Sigmoid colon (tissue), 7 donors: ENCODE results near the gene IRF4. TPM values are rescaled to one million over a fixed set of nuclear protein-coding genes. Genes with fewer than 3 reads are reported as not detected.

Experiments used
- DNase-seq: peaks from one replicate; pipeline ENCODE4 v3.0.0-alpha.2; 2019
- H3K27ac ChIP-seq, 4 donors: fragments of 200-600 bp; sonication (generic); one replicate each; pipeline ENCODE4 v1.5.1; 2016 to 2019; ENCODE audit warnings: mild to moderate bottlenecking in 1 of 4
- H3K27me3 ChIP-seq, 3 donors: fragments of 200-600 bp; sonication (generic); one replicate each; pipeline ENCODE4 v1.5.1; 2019; ENCODE audit warnings: mild to moderate bottlenecking in 1 of 3
- H3K36me3 ChIP-seq, 4 donors: fragments of 200-600 bp; sonication (generic); one replicate each; pipeline ENCODE4 v1.5.1; 2016 to 2019
- H3K4me1 ChIP-seq, 4 donors: fragments of 200-600 bp; sonication (generic); one replicate each; pipeline ENCODE4 v1.5.1; 2017 to 2019
- H3K4me3 ChIP-seq, 4 donors: fragments of 200-600 bp; sonication (generic); one replicate each; pipeline ENCODE4 v1.5.1; 2017 to 2019; ENCODE audit warnings: mild to moderate bottlenecking in 2 of 4, moderate library complexity in 1 of 4
- H3K9me3 ChIP-seq, 4 donors: fragments of 200-600 bp in 3 of 4; sonication (generic) in 3 of 4; one replicate each; pipeline versions ENCODE4 v1.5.1 to v1.6.1; 2013 to 2019
- CTCF ChIP-seq, 4 experiments: fragments of 450-650 bp in 3 of 4; fragments of 200-600 bp in 1 of 4; IDR thresholded peaks; one replicate each; pipeline ENCODE4 v1.5.1; 2016 to 2019; ENCODE audit warnings: antibody characterized with exemption in 4 of 4, mild to moderate bottlenecking in 3 of 4, moderate library complexity in 2 of 4
- EP300 ChIP-seq, 4 donors: sonication (generic); formaldehyde crosslinking; IDR thresholded peaks; one replicate each; pipeline ENCODE4 v1.6.1; 2017; ENCODE audit warnings: antibody characterized with exemption in 4 of 4
- POLR2A ChIP-seq, 2 donors: fragments of 450-650 bp; IDR thresholded peaks; one replicate each; pipeline ENCODE4 v1.6.1; 2016; ENCODE audit warnings: antibody characterized with exemption in 2 of 2, mild to moderate bottlenecking in 2 of 2, moderate library complexity in 2 of 2
- POLR2AphosphoS5 ChIP-seq, 4 donors: sonication (generic); formaldehyde crosslinking; IDR thresholded peaks; one replicate each; pipeline ENCODE4 v1.6.1; 2017; ENCODE audit warnings: antibody characterized with exemption in 4 of 4
- WGBS, 2 donors: extraction: QIAGEN DNeasy Blood & Tissue Kit; methylation state at CpG; one replicate each; pipeline ENCODE4 v1.1.7; 2013; 5-methylcytosine and 5-hydroxymethylcytosine counted together
- intact Hi-C: fragments of 100-400 bp; cut with DNase I; formaldehyde crosslinking; loops from one replicate; pipeline ENCODE4 v1.15.1; 2023
- polyA plus RNA-seq, 3 donors: library from polyadenylated mRNA; stranded (reverse); fragments of 200-250 nt; gene quantifications; one replicate each; pipeline ENCODE4 v1.2.3, GENCODE V29; 2013
- total RNA-seq, 4 donors: library from RNA; depleted of rRNA; stranded (reverse); fragments of >200 nt; gene quantifications; one replicate each; pipeline ENCODE4 v1.1.0, GENCODE V29; 2016
- donor health status: healthy with polysubstance abuse.
- donor health status: Bipolar disorder and iron deficiency.
- donor health status: healthy.

Gene IRF4
- total and polyA plus RNA-seq, 7 donors: 0.28 to 9.3 (median 0.46) TPM

GRCh38 chr6:415087-415486 lies 23.5 kb downstream of the IRF4 start:
- intact Hi-C loops: no loop called here
- Histone ChIP-seq H3K27me3 (peaks cover 0 to 16% (median 4%) of the 10 kb centered on the region in 3 donors), H3K4me1 (no peaks in the 10 kb centered on the region), H3K27ac (no peak overlapping the region), H3K9me3 (peaks cover 0 to 9% (median 4%) of the 10 kb centered on the region in 4 donors), H3K36me3 (no peaks in the 10 kb centered on the region), H3K4me3 (no peak overlapping the region)
- TF ChIP-seq CTCF (IDR thresholded peaks at IDR 0.05): no peak
- TF ChIP-seq POLR2AphosphoS5 (IDR thresholded peaks at IDR 0.05): no peak
- no peak for TF ChIP-seq EP300 (IDR thresholded peaks at IDR 0.05)
- TF ChIP-seq POLR2A (IDR thresholded peaks at IDR 0.05): no peak
- 98 to 99% methylated on average over 3 of the region's 3 CpGs for WGBS, 2 donors
- DNase-seq: no peak

GRCh38 chr6:421211-421610 lies 29.7 kb downstream of the IRF4 start:
- peaks cover 0 to 7% (median 0%) of the 10 kb centered on the region in 4 donors for H3K9me3 ChIP-seq
- WGBS, 2 donors: 86 to 97% methylated on average over 7 of the region's 7 CpGs
- peaks cover 0 to 6% (median 0%) of the 10 kb centered on the region in 4 donors for H3K4me1 ChIP-seq
- DNase-seq: no peak
- no peak overlapping the region for H3K4me3 ChIP-seq
- H3K36me3 ChIP-seq: no peaks in the 10 kb centered on the region
- H3K27ac ChIP-seq: no peak overlapping the region
- intact Hi-C loops: no loop called here
- TF ChIP-seq POLR2A (IDR thresholded peaks at IDR 0.05): no peak
- TF ChIP-seq CTCF (IDR thresholded peaks at IDR 0.05): no peak
- TF ChIP-seq EP300 (IDR thresholded peaks at IDR 0.05): no peak
- no peak for TF ChIP-seq POLR2AphosphoS5 (IDR thresholded peaks at IDR 0.05)
- no peaks in the 10 kb centered on the region for H3K27me3 ChIP-seq

- H3K27me3 ChIP-seq: no peaks in the 10 kb centered on the region
- intact Hi-C loops: no loop called here
- peaks cover 0 to 6% (median 0%) of the 10 kb centered on the region in 4 donors for H3K4me1 ChIP-seq
- H3K36me3 ChIP-seq: no peaks in the 10 kb centered on the region
- no peak for DNase-seq
- H3K9me3 ChIP-seq: peaks cover 0 to 7% (median 0%) of the 10 kb centered on the region in 4 donors
- WGBS, 2 donors: 43 to 52% methylated on average over 6 of the region's 6 CpGs
- H3K4me3 ChIP-seq: no peak overlapping the region
- H3K27ac ChIP-seq: no peak overlapping the region
- TF ChIP-seq POLR2AphosphoS5 (IDR thresholded peaks at IDR 0.05) (peak in 2 of 4 donors; percentile 8 to 11), CTCF (IDR thresholded peaks at IDR 0.05) (no peak), POLR2A (IDR thresholded peaks at IDR 0.05) (no peak)
Measured at GRCh38 chr6:422433-423054, 31.0 kb downstream of the IRF4 start.

- 92 to 94% methylated on average over 11 of the region's 11 CpGs for WGBS, 2 donors
- no peak for DNase-seq
- Histone ChIP-seq H3K9me3 (peaks cover 0 to 7% (median 0%) of the 10 kb centered on the region in 4 donors), H3K4me1 (peaks cover 0 to 6% (median 0%) of the 10 kb centered on the region in 4 donors), H3K27me3 (no peaks in the 10 kb centered on the region), H3K4me3 (no peak overlapping the region), H3K36me3 (no peaks in the 10 kb centered on the region), H3K27ac (no peak overlapping the region)
- intact Hi-C loops: no loop called here
- no peak for TF ChIP-seq POLR2A (IDR thresholded peaks at IDR 0.05)
- TF ChIP-seq EP300 (IDR thresholded peaks at IDR 0.05): no peak
- TF ChIP-seq POLR2AphosphoS5 (IDR thresholded peaks at IDR 0.05): no peak
- TF ChIP-seq CTCF (IDR thresholded peaks at IDR 0.05): no peak
Measured at GRCh38 chr6:423055-423798, 31.7 kb downstream of the IRF4 start.
